ENCODE measurements around the gene SERPINA3.
"Not testable (repeated sequence)": the region's sequence is repeated elsewhere in the genome, so short reads cannot be mapped to it uniquely, and the experiment has no call there.

The SERPINA3 gene

DNA sequence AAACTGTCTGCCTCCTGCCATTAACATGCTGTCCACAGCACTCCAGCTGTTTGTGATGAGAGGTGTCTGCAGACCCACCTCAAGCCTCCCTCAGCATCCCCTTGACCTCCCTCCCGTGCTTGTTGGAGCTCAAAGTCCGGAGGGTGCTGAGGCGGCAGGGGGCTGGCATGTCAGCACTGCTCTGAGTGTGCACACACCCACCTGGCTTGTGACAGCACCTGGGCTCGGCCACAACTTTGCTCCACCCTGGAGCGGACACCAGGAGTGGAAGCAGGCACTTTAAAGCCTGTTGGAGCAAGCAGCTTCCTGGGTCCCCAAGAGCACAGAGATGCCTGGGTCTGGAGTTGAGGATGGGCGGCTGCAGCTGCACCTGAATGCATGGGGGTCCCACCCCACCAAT lies 20.9 kb downstream of the SERPINA3 start:
- H3K4me1 ChIP-seq (ENCODE audit: control insufficient read depth, insufficient read depth, low read length), result no peaks in the 10 kb centered on the region
- no peak overlapping the region for H3K27ac ChIP-seq (ENCODE audit: low read depth, low read length)
- peaks cover 5% of the 10 kb centered on the region; the same call in 1 of the 2 replicates for H3K9me3 ChIP-seq (ENCODE audit: control insufficient read depth, insufficient read depth, low read depth, low read length)
- H3K9ac ChIP-seq (ENCODE audit: low read length), result no peak overlapping the region
- no peak overlapping the region for H3K4me3 ChIP-seq (ENCODE audit: low read depth, low read length)
- H3K27me3 ChIP-seq (ENCODE audit: control insufficient read depth, insufficient read depth, low read length), result peaks cover 6% of the 10 kb centered on the region
- H3K36me3 ChIP-seq (ENCODE audit: control insufficient read depth, insufficient read depth, low read length), result no peaks in the 10 kb centered on the region

DNA sequence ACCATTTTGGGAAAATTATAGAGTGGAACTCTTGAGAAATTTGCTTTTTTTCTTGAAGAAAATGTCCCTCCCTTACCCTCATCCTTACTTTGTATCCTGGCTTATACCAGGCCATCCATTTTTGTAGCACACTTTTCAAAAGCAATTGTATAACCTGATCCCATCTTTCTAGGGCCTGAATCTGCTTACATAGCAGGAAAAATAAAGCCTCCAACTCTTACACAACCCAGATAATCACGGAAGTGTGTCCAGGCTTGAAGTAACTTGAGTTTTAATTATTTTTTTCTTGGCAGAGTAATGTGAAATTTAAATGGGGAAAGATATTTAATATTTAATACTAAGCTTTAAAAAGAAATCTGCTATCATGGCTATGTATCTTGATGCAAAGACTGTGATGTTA lies 23.0 kb downstream of the SERPINA3 start:
- Histone ChIP-seq H3K4me3 (ENCODE audit: low read depth, low read length) (no peak overlapping the region), H3K9ac (ENCODE audit: low read length) (no peak overlapping the region), H3K27me3 (ENCODE audit: control insufficient read depth, insufficient read depth, low read length) (no peaks in the 10 kb centered on the region; the same call in 1 of the 2 replicates), H3K4me1 (ENCODE audit: control insufficient read depth, insufficient read depth, low read length) (no peaks in the 10 kb centered on the region), H3K36me3 (ENCODE audit: control insufficient read depth, insufficient read depth, low read length) (no peaks in the 10 kb centered on the region), H3K9me3 (ENCODE audit: control insufficient read depth, insufficient read depth, low read depth, low read length) (peaks cover 5% of the 10 kb centered on the region; the same call in 1 of the 2 replicates), H3K27ac (ENCODE audit: low read depth, low read length) (no peak overlapping the region)

DNA sequence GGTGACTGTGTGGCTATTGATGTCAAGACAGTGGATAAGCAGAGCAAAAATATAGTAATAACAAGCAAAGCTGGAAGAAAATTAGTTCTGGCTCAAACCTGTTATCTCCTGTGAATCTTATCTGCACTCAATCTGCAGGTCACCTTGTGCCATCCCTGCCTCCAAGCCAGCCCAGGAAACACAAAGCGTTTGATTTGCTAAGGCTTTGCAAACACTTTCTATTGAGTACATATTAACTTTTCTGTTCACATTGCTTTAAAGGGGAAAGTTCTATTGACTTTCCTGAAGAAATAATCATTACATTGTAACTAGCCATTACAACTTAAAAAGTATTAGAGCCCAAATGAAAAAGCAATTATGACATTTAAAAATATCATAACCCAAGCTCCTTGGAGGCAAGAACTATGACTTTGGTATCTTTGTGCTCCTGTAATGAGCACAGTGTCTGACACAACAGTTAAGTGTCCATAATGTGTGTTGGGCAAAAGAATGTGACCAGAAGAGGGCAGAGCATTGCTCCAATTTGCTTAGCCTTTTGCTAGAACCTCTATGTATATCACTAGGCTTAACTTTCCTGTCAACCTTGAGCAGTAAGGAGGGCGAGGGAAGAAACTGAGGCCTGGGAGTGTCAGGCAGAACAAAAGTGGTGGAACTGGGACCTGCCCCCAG lies 24.7 kb downstream of the SERPINA3 start:
- Histone ChIP-seq H3K36me3 (ENCODE audit: control insufficient read depth, insufficient read depth, low read length) (no peaks in the 10 kb centered on the region), H3K27ac (ENCODE audit: low read depth, low read length) (no peak overlapping the region), H3K4me3 (ENCODE audit: low read depth, low read length) (no peak overlapping the region), H3K27me3 (ENCODE audit: control insufficient read depth, insufficient read depth, low read length) (no peaks in the 10 kb centered on the region; the same call in 1 of the 2 replicates), H3K9me3 (ENCODE audit: control insufficient read depth, insufficient read depth, low read depth, low read length) (no peaks in the 10 kb centered on the region), H3K9ac (ENCODE audit: low read length) (no peak overlapping the region), H3K4me1 (ENCODE audit: control insufficient read depth, insufficient read depth, low read length) (peaks cover 5% of the 10 kb centered on the region; the same call in 1 of the 2 replicates)

DNA sequence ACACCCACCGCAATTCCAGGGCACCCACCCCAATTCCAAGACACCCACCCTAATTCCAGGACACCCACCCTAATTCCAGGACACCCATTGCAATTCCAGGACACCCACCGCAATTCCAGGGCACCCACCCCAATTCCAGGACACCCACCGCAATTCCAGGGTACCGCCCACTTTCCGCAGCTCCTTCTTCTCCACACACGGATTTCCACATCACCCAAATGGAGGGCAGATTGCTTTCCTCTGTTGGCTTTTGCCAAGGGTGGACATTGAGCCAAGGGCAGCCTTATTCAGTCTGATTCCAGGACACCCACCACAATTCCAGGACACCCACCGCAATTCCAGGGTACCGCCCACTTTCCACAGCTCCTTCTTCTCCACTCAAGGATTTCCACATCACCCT lies 25.6 kb downstream of the SERPINA3 start:
- H3K9ac ChIP-seq (ENCODE audit: low read length); H3K9me3 ChIP-seq (ENCODE audit: control insufficient read depth, insufficient read depth, low read depth, low read length); H3K27ac ChIP-seq (ENCODE audit: low read depth, low read length); H3K4me1 ChIP-seq (ENCODE audit: control insufficient read depth, insufficient read depth, low read length); H3K27me3 ChIP-seq (ENCODE audit: control insufficient read depth, insufficient read depth, low read length); H3K4me3 ChIP-seq (ENCODE audit: low read depth, low read length); H3K36me3 ChIP-seq (ENCODE audit: control insufficient read depth, insufficient read depth, low read length): not testable (repeated sequence)

DNA sequence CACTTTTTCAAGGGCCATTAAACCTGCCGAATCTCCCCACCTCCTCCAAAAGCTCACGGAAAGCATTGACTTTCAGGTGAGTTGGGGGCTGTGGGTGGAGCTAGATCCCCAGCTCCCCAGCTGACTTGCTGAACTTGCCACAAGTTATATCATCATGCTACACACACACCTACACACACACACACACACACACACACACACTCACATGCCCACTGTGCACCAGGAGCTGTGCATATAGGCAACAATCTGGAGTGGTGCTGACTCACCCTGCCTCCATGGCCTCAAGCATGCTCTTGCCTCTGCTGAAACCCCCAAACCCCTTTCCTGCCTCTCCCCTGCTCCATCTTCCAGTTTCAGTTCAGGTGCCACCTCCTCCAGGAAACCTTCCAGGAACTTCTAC lies 26.1 kb downstream of the SERPINA3 start:
- Histone ChIP-seq H3K9me3 (ENCODE audit: control insufficient read depth, insufficient read depth, low read depth, low read length) (no peaks in the 10 kb centered on the region), H3K9ac (ENCODE audit: low read length) (no peak overlapping the region), H3K4me3 (ENCODE audit: low read depth, low read length) (no peak overlapping the region), H3K4me1 (ENCODE audit: control insufficient read depth, insufficient read depth, low read length) (peaks cover 5% of the 10 kb centered on the region; the same call in 1 of the 2 replicates), H3K27me3 (ENCODE audit: control insufficient read depth, insufficient read depth, low read length) (no peaks in the 10 kb centered on the region), H3K36me3 (ENCODE audit: control insufficient read depth, insufficient read depth, low read length) (no peaks in the 10 kb centered on the region), H3K27ac (ENCODE audit: low read depth, low read length) (no peak overlapping the region)

DNA sequence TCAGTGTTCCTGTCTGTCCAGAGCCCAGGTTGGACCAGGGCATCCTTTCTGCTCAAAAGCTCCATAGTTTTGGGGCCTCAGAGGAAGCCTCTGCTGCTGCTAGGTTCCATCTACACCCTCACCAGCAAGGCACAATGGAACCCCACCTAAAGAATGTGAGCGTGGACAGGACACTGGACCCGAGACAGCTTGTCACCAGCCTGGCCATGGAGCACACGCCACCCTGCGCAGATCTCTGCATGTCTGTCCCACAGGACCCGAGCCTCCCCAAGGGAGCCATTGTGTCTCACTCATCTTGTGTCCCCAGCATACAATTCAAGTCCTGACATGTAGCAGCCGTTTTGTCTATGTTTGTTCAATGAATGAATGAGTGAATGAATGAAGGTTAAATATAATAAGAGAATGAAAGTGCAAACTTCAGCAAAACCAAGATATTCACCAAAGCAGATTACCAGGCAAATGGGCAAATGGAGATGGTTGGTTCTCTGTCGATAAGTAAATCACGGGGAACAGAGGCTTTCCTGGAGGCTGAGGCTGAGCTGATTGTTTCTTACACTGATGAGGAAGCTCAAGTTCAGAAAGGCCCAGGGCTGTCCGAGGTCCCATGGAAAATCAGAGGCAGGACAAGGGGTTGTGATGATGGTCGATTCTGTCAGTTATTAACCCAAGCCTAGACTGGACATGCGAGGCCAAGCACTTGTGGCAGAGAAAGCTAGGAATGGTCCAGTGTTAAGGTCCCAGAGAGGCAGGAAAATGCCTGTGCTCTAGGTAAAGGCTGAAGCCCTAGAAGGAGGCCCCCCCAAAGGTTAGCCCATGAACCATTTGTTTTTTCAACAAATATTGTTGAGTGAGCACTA lies 27.0 kb downstream of the SERPINA3 start:
- Histone ChIP-seq H3K4me3 (ENCODE audit: low read depth, low read length) (no peak overlapping the region), H3K27me3 (ENCODE audit: control insufficient read depth, insufficient read depth, low read length) (no peaks in the 10 kb centered on the region), H3K9me3 (ENCODE audit: control insufficient read depth, insufficient read depth, low read depth, low read length) (no peaks in the 10 kb centered on the region), H3K9ac (ENCODE audit: low read length) (no peak overlapping the region), H3K27ac (ENCODE audit: low read depth, low read length) (no peak overlapping the region), H3K4me1 (ENCODE audit: control insufficient read depth, insufficient read depth, low read length) (peaks cover 5% of the 10 kb centered on the region; the same call in 1 of the 2 replicates), H3K36me3 (ENCODE audit: control insufficient read depth, insufficient read depth, low read length) (no peaks in the 10 kb centered on the region)

DNA sequence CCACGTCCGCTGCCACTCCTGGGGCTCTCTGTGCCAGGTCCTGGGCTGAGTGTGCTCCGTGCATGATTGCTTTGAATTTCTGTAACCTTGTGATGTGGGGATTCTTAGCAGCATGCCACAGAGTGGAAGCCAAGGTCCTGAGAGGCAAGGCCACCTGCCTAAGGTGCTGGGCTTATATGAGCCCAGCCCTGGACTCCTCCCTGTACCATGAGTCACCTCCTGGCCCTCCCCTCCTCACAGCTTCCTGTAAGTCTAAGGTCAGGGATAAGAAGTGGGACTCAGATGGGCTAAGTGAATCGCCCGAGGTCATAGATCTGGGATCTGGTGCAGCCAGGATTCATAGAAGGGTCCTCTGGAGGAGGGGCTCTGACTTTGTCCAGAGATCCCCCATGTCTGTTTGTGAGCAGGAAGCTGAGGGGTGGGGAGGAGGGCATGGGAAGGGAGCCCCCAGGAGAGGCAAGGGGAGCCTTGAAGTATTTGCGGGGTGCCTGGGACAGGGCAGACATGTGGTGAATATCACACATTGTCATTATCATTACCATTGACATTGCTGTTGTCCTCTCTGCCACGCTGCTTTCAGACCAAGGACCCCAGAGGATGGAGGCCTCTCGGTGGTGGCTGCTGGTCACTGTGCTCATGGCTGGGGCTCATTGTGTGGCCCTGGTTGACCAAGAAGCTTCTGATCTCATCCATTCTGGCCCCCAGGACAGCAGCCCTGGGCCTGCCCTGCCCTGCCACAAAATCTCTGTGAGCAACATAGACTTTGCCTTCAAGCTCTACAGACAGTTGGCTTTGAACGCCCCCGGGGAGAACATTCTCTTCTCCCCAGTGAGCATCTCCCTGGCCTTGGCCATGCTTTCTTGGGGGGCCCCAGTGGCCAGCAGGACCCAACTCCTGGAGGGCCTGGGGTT lies 28.8 kb downstream of the SERPINA3 start:
- Histone ChIP-seq H3K27me3 (ENCODE audit: control insufficient read depth, insufficient read depth, low read length) (no peaks in the 10 kb centered on the region), H3K9me3 (ENCODE audit: control insufficient read depth, insufficient read depth, low read depth, low read length) (no peaks in the 10 kb centered on the region), H3K4me1 (ENCODE audit: control insufficient read depth, insufficient read depth, low read length) (peaks cover 5% of the 10 kb centered on the region; the same call in 1 of the 2 replicates), H3K9ac (ENCODE audit: low read length) (no peak overlapping the region), H3K27ac (ENCODE audit: low read depth, low read length) (no peak overlapping the region), H3K4me3 (ENCODE audit: low read depth, low read length) (no peak overlapping the region), H3K36me3 (ENCODE audit: control insufficient read depth, insufficient read depth, low read length) (no peaks in the 10 kb centered on the region)

DNA sequence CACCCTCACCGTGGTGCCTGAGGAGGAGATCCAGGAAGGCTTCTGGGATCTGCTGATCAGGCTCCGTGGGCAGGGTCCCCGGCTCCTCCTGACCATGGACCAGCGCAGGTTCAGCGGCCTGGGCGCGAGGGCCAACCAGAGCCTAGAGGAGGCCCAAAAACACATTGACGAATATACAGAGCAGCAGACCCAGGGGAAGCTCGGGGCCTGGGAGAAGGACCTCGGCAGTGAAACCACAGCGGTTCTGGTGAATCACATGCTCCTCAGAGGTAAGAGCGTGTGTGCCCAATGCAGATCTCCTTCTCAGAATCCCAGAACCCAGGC lies 29.4 kb downstream of the SERPINA3 start:
- Histone ChIP-seq H3K36me3 (ENCODE audit: control insufficient read depth, insufficient read depth, low read length) (no peaks in the 10 kb centered on the region), H3K4me3 (ENCODE audit: low read depth, low read length) (no peak overlapping the region), H3K27me3 (ENCODE audit: control insufficient read depth, insufficient read depth, low read length) (no peaks in the 10 kb centered on the region), H3K27ac (ENCODE audit: low read depth, low read length) (no peak overlapping the region), H3K4me1 (ENCODE audit: control insufficient read depth, insufficient read depth, low read length) (peaks cover 5% of the 10 kb centered on the region; the same call in 1 of the 2 replicates), H3K9me3 (ENCODE audit: control insufficient read depth, insufficient read depth, low read depth, low read length) (no peaks in the 10 kb centered on the region), H3K9ac (ENCODE audit: low read length) (no peak overlapping the region)

DNA sequence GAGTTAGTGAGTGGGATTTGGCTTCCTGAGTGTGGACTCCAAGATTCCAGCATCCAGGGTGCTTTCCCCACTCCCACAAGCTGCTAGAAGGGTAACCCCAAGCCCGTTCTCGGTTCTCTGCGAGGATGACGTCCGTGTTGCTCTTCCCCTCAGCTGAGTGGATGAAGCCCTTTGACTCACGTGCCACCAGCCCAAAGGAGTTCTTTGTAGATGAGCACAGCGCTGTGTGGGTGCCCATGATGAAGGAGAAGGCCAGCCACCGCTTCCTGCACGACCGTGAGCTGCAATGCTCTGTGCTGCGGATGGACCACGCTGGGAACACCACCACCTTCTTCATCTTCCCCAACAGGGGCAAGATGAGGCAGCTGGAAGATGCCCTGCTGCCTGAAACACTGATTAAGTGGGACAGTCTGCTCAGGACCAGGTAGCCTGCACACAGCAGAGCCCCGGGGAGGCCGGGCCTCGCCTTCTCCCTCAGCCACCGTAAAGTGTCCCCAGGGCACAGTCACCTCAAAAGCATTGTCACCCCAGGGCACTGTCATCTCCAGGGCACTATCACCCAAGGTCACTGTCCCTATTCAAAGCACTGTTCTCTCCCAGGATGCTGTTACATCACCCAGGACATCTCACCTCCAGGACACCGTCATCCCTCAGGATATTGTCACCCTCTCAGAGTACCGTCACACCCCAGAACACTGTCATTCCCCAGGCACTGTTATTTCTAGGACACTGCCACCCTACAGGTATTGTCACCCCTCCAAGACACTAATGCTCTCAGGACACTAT lies 31.3 kb downstream of the SERPINA3 start:
- Histone ChIP-seq H3K27ac (ENCODE audit: low read depth, low read length) (no peak overlapping the region), H3K4me3 (ENCODE audit: low read depth, low read length) (no peak overlapping the region), H3K9ac (ENCODE audit: low read length) (no peak overlapping the region), H3K9me3 (ENCODE audit: control insufficient read depth, insufficient read depth, low read depth, low read length) (peaks cover 11% of the 10 kb centered on the region), H3K36me3 (ENCODE audit: control insufficient read depth, insufficient read depth, low read length) (no peaks in the 10 kb centered on the region), H3K27me3 (ENCODE audit: control insufficient read depth, insufficient read depth, low read length) (no peaks in the 10 kb centered on the region), H3K4me1 (ENCODE audit: control insufficient read depth, insufficient read depth, low read length) (peaks cover 5% of the 10 kb centered on the region; the same call in 1 of the 2 replicates)

DNA sequence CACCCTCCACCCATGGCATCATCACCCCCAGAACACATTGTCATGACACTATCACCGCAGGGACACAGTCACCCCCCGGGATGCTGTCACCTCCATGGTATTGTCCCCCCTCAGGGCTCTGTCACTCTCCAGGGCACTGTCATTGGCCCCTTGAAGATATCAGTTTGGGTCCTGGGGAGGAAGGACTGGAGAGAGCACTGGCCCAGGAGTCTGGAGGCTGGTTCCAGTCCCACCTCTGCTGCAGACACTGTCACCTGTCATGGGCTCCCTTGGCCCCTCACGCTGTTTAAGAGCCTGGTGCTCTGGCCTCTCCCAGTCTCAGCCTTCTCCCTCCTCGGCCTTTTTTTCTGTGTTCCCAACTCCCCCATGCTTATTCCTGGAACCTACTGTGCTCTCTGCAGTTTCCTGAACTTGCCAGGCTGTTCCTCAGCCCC lies 31.9 kb downstream of the SERPINA3 start:
- Histone ChIP-seq H3K9me3 (ENCODE audit: control insufficient read depth, insufficient read depth, low read depth, low read length) (peaks cover 17% of the 10 kb centered on the region), H3K4me3 (ENCODE audit: low read depth, low read length) (no peak overlapping the region), H3K9ac (ENCODE audit: low read length) (no peak overlapping the region), H3K36me3 (ENCODE audit: control insufficient read depth, insufficient read depth, low read length) (no peaks in the 10 kb centered on the region), H3K27ac (ENCODE audit: low read depth, low read length) (no peak overlapping the region), H3K27me3 (ENCODE audit: control insufficient read depth, insufficient read depth, low read length) (no peaks in the 10 kb centered on the region), H3K4me1 (ENCODE audit: control insufficient read depth, insufficient read depth, low read length) (peaks cover 5% of the 10 kb centered on the region; the same call in 1 of the 2 replicates)

Data from HUES6 (cell line).